ENCODE results near the gene KCNMB3.

GRCh38 chr3:179276743-179277142, 25.8 kb upstream of the KCNMB3 start:
- TF ChIP-seq CTCF (conservative IDR thresholded peaks at IDR 0.05; ENCODE audit: low read depth, low read length) (no peak), EZH2 (IDR thresholded peaks at IDR 0.05; ENCODE audit: low read length, unreplicated experiment) (no peak), EZH2phosphoT487 (IDR thresholded peaks at IDR 0.05; ENCODE audit: borderline replicate concordance, low read length) (no peak)
